VCaP (cell line): Measurements from ENCODE around the gene C1orf87.
A peak's percentile ranks its signal among the peaks of the same experiment; 100 is the strongest.

Experiments used
- H3K27ac ChIP-seq: fragments of 450-650 bp; 2 replicates; pipeline ENCODE4 v1.5.1; 2017
- TF ChIP-seq, protein P1 (sequence below): fragments of 450-650 bp; conservative IDR thresholded peaks from 2 replicates; pipeline ENCODE4 v1.5.1; 2017; ENCODE audit warnings: mild to moderate bottlenecking, moderate library complexity

Gene C1orf87

DNA sequence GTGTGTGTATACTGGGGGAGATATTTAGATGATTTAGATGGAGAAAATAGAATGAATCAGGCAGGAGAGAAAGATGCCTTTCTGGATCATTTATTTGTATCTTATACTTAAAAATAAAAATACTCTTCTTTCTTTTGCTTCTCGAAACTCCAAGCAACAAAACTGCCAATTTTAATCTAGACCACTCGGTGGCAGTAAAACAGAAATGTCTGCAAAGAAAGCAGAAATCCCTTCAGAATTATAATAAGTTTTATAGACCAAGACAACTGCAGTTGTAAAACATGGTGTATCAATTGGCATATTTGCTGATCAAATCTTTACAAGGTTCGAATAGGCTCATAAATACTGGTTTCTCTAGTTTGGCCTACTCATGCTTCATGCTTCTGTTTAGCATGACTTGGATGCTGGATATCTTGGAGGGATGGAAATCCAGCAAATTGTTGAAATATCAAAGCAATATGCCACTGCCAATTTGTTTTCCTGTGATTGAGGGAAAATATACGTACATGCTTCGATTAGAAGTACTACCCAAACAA, 15.1 kb upstream of the C1orf87 start:
- TF ChIP-seq, protein P1, sequence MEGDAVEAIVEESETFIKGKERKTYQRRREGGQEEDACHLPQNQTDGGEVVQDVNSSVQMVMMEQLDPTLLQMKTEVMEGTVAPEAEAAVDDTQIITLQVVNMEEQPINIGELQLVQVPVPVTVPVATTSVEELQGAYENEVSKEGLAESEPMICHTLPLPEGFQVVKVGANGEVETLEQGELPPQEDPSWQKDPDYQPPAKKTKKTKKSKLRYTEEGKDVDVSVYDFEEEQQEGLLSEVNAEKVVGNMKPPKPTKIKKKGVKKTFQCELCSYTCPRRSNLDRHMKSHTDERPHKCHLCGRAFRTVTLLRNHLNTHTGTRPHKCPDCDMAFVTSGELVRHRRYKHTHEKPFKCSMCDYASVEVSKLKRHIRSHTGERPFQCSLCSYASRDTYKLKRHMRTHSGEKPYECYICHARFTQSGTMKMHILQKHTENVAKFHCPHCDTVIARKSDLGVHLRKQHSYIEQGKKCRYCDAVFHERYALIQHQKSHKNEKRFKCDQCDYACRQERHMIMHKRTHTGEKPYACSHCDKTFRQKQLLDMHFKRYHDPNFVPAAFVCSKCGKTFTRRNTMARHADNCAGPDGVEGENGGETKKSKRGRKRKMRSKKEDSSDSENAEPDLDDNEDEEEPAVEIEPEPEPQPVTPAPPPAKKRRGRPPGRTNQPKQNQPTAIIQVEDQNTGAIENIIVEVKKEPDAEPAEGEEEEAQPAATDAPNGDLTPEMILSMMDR, result peak; percentile 73
- peak overlapping the region; percentile 90 for H3K27ac ChIP-seq

DNA sequence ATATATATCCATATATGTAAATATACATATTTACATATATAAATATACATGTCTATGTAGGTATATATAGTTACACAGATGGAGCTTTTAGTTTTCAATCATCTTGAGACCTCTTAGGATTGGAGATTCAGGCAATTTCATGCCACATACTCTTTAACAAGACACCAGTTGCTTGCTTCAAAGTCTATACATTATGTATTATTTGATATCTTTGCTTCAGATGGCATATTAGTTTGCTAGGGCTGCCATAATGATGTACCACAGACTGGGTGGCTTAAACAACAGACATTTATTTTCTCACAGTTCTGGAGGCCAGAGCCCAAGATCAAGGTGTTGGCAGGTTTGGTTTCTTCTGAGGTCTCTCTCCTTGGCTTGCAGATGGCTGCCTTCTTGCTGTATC, 14.1 kb upstream of the C1orf87 start:
- TF ChIP-seq, protein P1, result no peak
- H3K27ac ChIP-seq, result peak overlapping the region; percentile 90

DNA sequence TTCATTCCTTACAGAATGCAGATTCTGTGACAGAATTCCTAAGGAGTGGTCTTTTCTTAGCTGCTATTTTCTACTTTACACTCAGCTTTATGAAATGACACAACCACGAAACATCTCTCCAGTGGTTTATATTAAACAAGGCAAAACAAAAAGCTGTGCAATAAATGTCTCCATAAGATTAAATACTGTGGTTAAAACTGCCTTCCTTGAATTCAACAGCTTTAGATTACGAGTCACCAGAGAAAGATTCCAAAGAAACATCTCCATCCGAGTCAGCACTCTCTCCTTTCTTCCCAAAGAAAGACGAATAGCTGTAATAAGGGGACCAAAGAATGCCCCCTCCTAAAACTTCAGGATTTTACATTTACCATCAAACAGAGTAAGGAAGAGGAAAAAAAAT, 4.6 kb upstream of the C1orf87 start:
- H3K27ac ChIP-seq, result peak overlapping the region; percentile 1; the same call in 1 of the 2 replicates
- TF ChIP-seq, protein P1, result no peak

DNA sequence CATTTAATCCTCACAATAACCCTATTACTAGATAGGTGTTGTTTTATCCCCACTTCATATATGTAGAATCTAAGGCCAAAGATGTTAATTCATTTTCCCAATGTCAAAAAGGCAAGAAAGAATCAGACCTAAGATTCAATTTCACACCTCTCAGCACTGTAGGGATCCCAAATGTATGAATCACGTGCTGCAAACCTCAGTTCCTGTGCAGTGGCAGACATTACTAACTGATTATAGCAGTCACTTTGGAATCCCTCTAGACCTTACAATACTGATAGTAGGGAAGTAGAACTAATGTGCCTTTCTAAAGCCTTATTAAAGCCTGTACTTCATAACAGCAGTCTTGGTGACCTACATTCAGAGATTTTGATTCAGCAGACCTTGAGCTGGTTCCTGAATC, 2.3 kb downstream of the C1orf87 start:
- H3K27ac ChIP-seq, result no peak overlapping the region
- TF ChIP-seq, protein P1, result no peak

DNA sequence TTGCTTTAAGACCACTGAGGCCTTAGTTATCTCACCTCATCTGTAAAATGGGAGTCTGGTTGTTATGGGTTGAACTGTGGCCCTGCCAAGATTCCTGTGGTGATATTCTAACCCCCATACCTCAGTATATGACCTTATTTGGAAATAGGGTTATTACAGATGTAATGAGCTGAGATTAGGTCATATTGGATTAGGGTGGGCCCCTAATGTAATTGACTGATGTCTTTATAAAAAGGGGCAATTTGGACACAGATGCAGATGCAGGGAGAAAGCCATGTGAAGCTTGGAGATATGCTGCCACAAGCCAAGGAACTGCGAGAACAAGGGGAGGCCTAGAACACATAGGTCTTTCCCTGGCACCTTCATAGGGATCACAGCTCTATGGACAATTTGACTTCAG, 3.9 kb downstream of the C1orf87 start:
- no peak overlapping the region for H3K27ac ChIP-seq
- TF ChIP-seq, protein P1, result no peak

DNA sequence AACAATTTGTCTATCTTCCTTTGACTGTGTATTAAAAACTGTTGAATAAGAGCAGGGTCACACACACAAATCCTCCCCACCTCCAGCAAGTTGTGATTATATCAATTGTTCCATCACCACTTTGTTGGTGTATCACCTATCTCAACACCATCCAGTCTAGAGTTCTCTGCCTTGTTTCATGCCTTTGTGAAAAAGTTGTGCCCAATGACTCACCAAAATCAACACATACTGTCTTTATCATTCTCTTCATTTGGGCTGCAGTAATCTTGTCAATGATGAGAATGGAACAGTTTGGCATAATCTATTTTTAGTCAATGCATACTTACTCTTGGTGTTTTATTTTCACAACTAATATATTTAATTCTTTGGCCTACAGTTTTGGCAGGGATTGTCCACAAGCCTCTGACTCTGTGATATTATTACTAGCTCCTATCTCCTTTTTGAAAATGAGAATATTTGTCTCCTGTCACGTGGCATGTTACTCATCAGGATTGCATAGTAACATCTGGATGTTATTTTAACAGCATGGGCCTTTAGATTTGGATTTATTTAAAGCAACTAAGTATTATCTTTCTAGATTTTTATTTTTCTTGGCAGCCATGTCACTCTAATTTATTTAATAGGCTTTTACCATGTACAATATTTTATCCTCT, 5.1 kb downstream of the C1orf87 start:
- TF ChIP-seq, protein P1, result no peak
- H3K27ac ChIP-seq, result no peak overlapping the region

DNA sequence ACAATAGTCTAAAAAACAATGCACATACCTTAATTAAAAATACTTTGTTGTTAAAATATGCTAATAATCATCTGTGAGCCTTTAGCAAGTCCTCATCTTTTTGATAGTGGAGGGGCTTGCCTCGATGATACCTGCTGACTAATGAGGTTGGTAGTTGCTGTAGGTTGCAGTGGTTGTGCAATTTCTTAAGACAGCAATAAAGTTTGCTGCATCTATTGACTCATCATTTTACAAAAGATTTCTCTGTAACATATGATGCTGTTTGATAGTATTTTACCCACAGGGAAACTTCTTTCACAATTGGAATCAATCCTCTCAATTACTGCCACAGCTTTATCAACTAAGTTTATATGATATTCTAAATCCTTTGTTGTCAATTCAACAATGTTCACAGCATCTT, 7.6 kb downstream of the C1orf87 start:
- TF ChIP-seq, protein P1, result no peak
- no peak overlapping the region for H3K27ac ChIP-seq
